Measurements from ENCODE around the gene RANBP2. TPM values are rescaled to one million over a fixed set of nuclear protein-coding genes. Genes with fewer than 3 reads are reported as not detected.

Gene RANBP2
- total and polyA plus RNA-seq, 10 of the 15 experiments (the other 5 are each of a cell fraction or from before 2014, with no cell fraction given) = 9.0 to 81.7 (median 28.3) TPM

DNA sequence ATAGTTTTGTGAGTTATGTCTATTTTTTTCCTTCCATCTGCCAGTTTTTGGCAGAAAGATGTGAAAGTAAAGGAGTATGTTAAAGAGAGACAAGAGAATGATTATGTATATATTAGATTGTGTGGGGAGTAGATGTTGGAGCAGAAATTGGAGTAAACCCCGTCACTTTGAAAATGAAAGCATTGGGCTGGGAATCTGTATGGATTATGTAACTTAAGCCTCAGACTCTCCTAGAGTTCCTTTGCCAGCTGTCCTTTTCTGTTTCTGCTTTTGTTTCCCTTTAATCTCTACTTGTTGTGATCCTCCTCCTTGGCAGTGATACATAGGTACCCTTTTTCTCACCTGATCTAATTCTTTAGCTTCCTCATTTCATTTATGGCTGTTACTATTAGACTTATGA is 86.5 kb downstream of the RANBP2 start:
- peaks cover 0 to 6% of the 10 kb centered on the region in 2 experiments; a peak in 3 of 4 replicates for H3K36me3 ChIP-seq (ENCODE audit: control insufficient read depth in 2 of 2, insufficient read depth in 2 of 2, low read length in 1 of 2)
- H3K4me3 ChIP-seq = no peak overlapping the region
- H2AFZ ChIP-seq (ENCODE audit: control insufficient read depth, low read depth, low read length) = no peak overlapping the region
- in situ Hi-C loops (cut with MboI) = no loop called here
- ChIA-PET SMC1A (ENCODE audit: uncharacterized antibody, unreplicated experiment) (no interaction called here), CTCF (no interaction called here), POLR2A (no interaction called here), RAD21 (ENCODE audit: unreplicated experiment) (no interaction called here)
- intact Hi-C loops (cut with micrococcal nuclease; ENCODE audit: unreplicated experiment) = no loop called here
- WGBS (ENCODE audit: insufficient coverage, insufficient replicate concordance, low lambda C conversion rate, missing lambda C conversion rate) = 100% methylated on average over 1 of the region's 1 CpG
- H4K20me1 ChIP-seq (ENCODE audit: control insufficient read depth, insufficient read depth) = no peaks in the 10 kb centered on the region
- FAIRE-seq (no peak), DNase-seq (ENCODE audit: low read depth, low spot score) (no peak), ATAC-seq (no peak)
- no peak overlapping the region for H3K27ac ChIP-seq (ENCODE audit: control insufficient read depth, insufficient read depth)
- BruUV-seq (replicated peaks) = no TSS peak
- no peak for TF ChIP-seq SMC3 (IDR thresholded peaks at IDR 0.05; ENCODE audit: borderline replicate concordance, low read length)
- no peak for TF ChIP-seq RAD21 (IDR thresholded peaks at IDR 0.05; ENCODE audit: insufficient read depth, low read depth, low read length)
- no peak for TF ChIP-seq PML (IDR thresholded peaks at IDR 0.05; ENCODE audit: low read length)
- TF ChIP-seq, protein P1, sequence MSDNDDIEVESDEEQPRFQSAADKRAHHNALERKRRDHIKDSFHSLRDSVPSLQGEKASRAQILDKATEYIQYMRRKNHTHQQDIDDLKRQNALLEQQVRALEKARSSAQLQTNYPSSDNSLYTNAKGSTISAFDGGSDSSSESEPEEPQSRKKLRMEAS (IDR thresholded peaks at IDR 0.05; ENCODE audit: low read depth, low read length) = no peak
- TF ChIP-seq ZNF622 (IDR thresholded peaks at IDR 0.05) = no peak
- TF ChIP-seq CHD1 (IDR thresholded peaks at IDR 0.05; ENCODE audit: low read depth, low read length) = no peak
- TF ChIP-seq, protein P2, sequence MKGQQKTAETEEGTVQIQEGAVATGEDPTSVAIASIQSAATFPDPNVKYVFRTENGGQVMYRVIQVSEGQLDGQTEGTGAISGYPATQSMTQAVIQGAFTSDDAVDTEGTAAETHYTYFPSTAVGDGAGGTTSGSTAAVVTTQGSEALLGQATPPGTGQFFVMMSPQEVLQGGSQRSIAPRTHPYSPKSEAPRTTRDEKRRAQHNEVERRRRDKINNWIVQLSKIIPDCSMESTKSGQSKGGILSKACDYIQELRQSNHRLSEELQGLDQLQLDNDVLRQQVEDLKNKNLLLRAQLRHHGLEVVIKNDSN (IDR thresholded peaks at IDR 0.05; ENCODE audit: borderline replicate concordance, extremely low read length, insufficient read depth, low read depth, low read length) = no peak
- no peak for TF ChIP-seq SREBF2 (IDR thresholded peaks at IDR 0.05; ENCODE audit: low read length)
- no peak for TF ChIP-seq CBFB (IDR thresholded peaks at IDR 0.05; ENCODE audit: low read depth)
- no peak for TF ChIP-seq RCOR1 (conservative IDR thresholded peaks at IDR 0.05; ENCODE audit: low read depth, low read length)
- TF ChIP-seq CREM (IDR thresholded peaks at IDR 0.05; ENCODE audit: low read depth) = no peak
- TF ChIP-seq EGR1 (IDR thresholded peaks at IDR 0.05; ENCODE audit: borderline replicate concordance in 1 of 2, low read depth in 2 of 2, low read length in 2 of 2) = no peak
- no peak for TF ChIP-seq HCFC1 (IDR thresholded peaks at IDR 0.05; ENCODE audit: low read length)
- no peak for TF ChIP-seq WRNIP1 (IDR thresholded peaks at IDR 0.05; ENCODE audit: borderline replicate concordance, low read depth, low read length)
- TF ChIP-seq ATF7 (IDR thresholded peaks at IDR 0.05; ENCODE audit: low read depth) = no peak
- TF ChIP-seq SRF (IDR thresholded peaks at IDR 0.05; ENCODE audit: low read depth in 2 of 2, low read length in 2 of 2) = no peak
- TF ChIP-seq, protein P3, sequence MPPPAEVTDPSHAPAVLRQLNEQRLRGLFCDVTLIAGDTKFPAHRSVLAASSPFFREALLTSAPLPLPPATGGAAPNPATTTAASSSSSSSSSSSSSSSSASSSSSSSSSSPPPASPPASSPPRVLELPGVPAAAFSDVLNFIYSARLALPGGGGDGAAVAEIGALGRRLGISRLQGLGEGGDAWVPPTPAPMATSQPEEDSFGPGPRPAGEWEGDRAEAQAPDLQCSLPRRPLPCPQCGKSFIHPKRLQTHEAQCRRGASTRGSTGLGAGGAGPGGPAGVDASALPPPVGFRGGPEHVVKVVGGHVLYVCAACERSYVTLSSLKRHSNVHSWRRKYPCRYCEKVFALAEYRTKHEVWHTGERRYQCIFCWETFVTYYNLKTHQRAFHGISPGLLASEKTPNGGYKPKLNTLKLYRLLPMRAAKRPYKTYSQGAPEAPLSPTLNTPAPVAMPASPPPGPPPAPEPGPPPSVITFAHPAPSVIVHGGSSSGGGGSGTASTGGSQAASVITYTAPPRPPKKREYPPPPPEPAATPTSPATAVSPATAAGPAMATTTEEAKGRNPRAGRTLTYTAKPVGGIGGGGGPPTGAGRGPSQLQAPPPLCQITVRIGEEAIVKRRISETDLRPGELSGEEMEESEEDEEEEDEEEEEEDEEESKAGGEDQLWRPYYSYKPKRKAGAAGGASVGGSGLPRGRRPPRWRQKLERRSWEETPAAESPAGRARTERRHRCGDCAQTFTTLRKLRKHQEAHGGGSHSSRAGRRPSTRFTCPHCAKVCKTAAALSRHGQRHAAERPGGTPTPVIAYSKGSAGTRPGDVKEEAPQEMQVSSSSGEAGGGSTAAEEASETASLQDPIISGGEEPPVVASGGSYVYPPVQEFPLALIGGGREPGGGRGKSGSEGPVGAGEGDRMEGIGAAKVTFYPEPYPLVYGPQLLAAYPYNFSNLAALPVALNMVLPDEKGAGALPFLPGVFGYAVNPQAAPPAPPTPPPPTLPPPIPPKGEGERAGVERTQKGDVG (CRISPR knock-in tag; IDR thresholded peaks at IDR 0.05) = no peak
- TF ChIP-seq, protein P4, sequence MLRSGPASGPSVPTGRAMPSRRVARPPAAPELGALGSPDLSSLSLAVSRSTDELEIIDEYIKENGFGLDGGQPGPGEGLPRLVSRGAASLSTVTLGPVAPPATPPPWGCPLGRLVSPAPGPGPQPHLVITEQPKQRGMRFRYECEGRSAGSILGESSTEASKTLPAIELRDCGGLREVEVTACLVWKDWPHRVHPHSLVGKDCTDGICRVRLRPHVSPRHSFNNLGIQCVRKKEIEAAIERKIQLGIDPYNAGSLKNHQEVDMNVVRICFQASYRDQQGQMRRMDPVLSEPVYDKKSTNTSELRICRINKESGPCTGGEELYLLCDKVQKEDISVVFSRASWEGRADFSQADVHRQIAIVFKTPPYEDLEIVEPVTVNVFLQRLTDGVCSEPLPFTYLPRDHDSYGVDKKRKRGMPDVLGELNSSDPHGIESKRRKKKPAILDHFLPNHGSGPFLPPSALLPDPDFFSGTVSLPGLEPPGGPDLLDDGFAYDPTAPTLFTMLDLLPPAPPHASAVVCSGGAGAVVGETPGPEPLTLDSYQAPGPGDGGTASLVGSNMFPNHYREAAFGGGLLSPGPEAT (IDR thresholded peaks at IDR 0.05; ENCODE audit: low read depth) = no peak
- no peak for TF ChIP-seq TBL1XR1 (IDR thresholded peaks at IDR 0.05; ENCODE audit: low read depth, low read length)
- TF ChIP-seq CBX3 (IDR thresholded peaks at IDR 0.05; ENCODE audit: borderline replicate concordance, low read depth) = no peak
- H3K27me3 ChIP-seq (replicated peaks in 1 of 2; ENCODE audit: control insufficient read depth in 2 of 2, insufficient read depth in 2 of 2, low read length in 1 of 2) = no peaks in the 10 kb centered on the region
- H3K9me3 ChIP-seq (replicated peaks; ENCODE audit: control insufficient read depth, insufficient read depth, low read length) = peaks cover 12% of the 10 kb centered on the region; the same call in 2 of the 3 replicates
- H3K79me2 ChIP-seq (ENCODE audit: control insufficient read depth, insufficient read depth, low read length) = no peaks in the 10 kb centered on the region; the same call in 1 of the 2 replicates
- H3K4me1 ChIP-seq (ENCODE audit: control insufficient read depth, insufficient read depth, low read length) = no peaks in the 10 kb centered on the region
- H3K9ac ChIP-seq (ENCODE audit: control insufficient read depth, insufficient read depth, low read length) = no peak overlapping the region
- H3K4me2 ChIP-seq (ENCODE audit: control insufficient read depth, insufficient read depth) = no peak overlapping the region

Data from GM12878 (cell line).